ENCODE results near the gene DARS1.

DNA sequence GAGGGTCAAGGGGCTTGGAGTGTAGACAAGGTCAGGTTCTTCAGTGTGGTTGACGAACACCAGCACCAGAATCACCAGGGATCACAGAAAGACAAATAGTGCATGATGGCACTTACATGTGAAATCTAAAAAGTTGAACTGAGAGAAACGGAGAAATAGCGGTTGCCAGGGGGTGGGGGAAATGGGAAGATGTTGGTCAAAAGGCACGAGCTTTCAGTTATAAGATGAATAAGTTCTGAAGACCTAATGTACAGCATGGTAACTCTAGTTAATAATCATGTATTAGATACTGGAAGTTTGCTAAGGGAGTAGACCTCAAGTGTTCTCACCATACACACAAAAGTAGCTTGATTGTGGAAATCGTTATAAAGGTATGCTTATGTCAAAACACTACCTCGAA lies 43.7 kb upstream of the DARS1 start:
- TF ChIP-seq, protein P1, sequence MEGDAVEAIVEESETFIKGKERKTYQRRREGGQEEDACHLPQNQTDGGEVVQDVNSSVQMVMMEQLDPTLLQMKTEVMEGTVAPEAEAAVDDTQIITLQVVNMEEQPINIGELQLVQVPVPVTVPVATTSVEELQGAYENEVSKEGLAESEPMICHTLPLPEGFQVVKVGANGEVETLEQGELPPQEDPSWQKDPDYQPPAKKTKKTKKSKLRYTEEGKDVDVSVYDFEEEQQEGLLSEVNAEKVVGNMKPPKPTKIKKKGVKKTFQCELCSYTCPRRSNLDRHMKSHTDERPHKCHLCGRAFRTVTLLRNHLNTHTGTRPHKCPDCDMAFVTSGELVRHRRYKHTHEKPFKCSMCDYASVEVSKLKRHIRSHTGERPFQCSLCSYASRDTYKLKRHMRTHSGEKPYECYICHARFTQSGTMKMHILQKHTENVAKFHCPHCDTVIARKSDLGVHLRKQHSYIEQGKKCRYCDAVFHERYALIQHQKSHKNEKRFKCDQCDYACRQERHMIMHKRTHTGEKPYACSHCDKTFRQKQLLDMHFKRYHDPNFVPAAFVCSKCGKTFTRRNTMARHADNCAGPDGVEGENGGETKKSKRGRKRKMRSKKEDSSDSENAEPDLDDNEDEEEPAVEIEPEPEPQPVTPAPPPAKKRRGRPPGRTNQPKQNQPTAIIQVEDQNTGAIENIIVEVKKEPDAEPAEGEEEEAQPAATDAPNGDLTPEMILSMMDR (IDR thresholded peaks at IDR 0.05) = no peak
- no peak for TF ChIP-seq POLR2A (IDR thresholded peaks at IDR 0.05)
